Tibial artery (tissue), 4 donors: Measurements from ENCODE around the gene CASZ1.
A peak's percentile ranks its signal among the peaks of the same experiment; 100 is the strongest.

Experiments
- DNase-seq, 2 donors: peaks; one replicate each; pipeline ENCODE4 v3.0.0-alpha.2; 2019
- H3K27ac ChIP-seq, 2 donors: fragments of 200-600 bp; sonication (generic) in 1 of 2; 1 replicate in 1 of 2; 2 replicates in 1 of 2; pipeline ENCODE4 v1.5.1; 2018 to 2019; ENCODE audit warnings: mild to moderate bottlenecking in 1 of 2
- H3K27me3 ChIP-seq, 2 donors: fragments of 200-600 bp; sonication (generic) in 1 of 2; one replicate each; pipeline versions ENCODE4 v1.5.1 to v1.6.0; 2016 to 2019
- H3K36me3 ChIP-seq, 3 donors: fragments of 200-600 bp; sonication (generic) in 2 of 3; one replicate each; pipeline ENCODE4 v1.5.1; 2016 to 2019; ENCODE audit warnings: mild to moderate bottlenecking in 2 of 3
- H3K4me1 ChIP-seq, 4 donors: fragments of 200-600 bp; sonication (generic) in 2 of 4; 1 replicate in 3 of 4; 2 replicates in 1 of 4; pipeline ENCODE4 v1.5.1; 2016 to 2019
- H3K4me3 ChIP-seq, 2 donors: fragments of 200-600 bp; sonication (generic) in 1 of 2; 1 replicate in 1 of 2; 2 replicates in 1 of 2; pipeline ENCODE4 v1.5.1; 2018 to 2019; ENCODE audit warnings: mild to moderate bottlenecking in 2 of 2
- H3K9me3 ChIP-seq, 3 donors: fragments of 200-600 bp; sonication (generic) in 1 of 3; one replicate each; pipeline ENCODE4 v1.5.1; 2016 to 2019
- intact Hi-C: fragments of 100-400 bp; cut with DNase I; formaldehyde crosslinking; loops from one replicate; pipeline ENCODE4 v1.15.0; 2023; ENCODE audit warnings: low total_unique reads
- TF ChIP-seq, protein P1 (sequence below), 2 experiments: fragments of 200-600 bp in 1 of 2; fragments of 450-650 bp in 1 of 2; IDR thresholded peaks; one replicate each; pipeline ENCODE4 v1.5.1; 2017 to 2019; ENCODE audit warnings: antibody characterized with exemption in 2 of 2, mild to moderate bottlenecking in 1 of 2, moderate library complexity in 1 of 2

Gene CASZ1

DNA sequence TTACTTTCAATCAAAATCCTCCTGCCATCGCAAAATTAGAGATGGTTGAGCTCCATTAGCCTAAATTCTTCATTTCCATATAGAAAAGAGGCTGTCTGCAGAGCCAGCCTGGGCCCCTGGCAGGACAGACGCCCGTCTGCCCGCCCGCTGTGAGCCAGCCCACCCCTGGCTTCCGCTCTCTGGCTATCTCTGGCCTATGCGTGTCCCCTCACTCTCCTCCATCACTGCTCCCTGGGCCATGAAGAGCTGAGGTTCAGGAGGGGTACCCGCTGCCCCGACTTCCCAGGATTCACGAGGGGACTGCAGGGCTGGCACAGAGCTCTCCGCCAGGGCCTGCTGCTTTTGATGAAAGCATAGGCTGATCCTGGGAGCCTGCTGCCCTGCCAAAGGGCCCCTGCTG is 117.6 kb downstream of the CASZ1 start:
- no peaks in the 10 kb centered on the region for H3K9me3 ChIP-seq
- TF ChIP-seq, protein P1, sequence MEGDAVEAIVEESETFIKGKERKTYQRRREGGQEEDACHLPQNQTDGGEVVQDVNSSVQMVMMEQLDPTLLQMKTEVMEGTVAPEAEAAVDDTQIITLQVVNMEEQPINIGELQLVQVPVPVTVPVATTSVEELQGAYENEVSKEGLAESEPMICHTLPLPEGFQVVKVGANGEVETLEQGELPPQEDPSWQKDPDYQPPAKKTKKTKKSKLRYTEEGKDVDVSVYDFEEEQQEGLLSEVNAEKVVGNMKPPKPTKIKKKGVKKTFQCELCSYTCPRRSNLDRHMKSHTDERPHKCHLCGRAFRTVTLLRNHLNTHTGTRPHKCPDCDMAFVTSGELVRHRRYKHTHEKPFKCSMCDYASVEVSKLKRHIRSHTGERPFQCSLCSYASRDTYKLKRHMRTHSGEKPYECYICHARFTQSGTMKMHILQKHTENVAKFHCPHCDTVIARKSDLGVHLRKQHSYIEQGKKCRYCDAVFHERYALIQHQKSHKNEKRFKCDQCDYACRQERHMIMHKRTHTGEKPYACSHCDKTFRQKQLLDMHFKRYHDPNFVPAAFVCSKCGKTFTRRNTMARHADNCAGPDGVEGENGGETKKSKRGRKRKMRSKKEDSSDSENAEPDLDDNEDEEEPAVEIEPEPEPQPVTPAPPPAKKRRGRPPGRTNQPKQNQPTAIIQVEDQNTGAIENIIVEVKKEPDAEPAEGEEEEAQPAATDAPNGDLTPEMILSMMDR (IDR thresholded peaks at IDR 0.05): no peak
- no peak for DNase-seq
- H3K4me1 ChIP-seq: peaks cover 0 to 95% (median 64%) of the 10 kb centered on the region in 4 donors
- H3K27me3 ChIP-seq: no peaks in the 10 kb centered on the region
- no peaks in the 10 kb centered on the region for H3K36me3 ChIP-seq
- intact Hi-C loops: no loop called here
- H3K4me3 ChIP-seq: no peak overlapping the region
- no peak overlapping the region for H3K27ac ChIP-seq

DNA sequence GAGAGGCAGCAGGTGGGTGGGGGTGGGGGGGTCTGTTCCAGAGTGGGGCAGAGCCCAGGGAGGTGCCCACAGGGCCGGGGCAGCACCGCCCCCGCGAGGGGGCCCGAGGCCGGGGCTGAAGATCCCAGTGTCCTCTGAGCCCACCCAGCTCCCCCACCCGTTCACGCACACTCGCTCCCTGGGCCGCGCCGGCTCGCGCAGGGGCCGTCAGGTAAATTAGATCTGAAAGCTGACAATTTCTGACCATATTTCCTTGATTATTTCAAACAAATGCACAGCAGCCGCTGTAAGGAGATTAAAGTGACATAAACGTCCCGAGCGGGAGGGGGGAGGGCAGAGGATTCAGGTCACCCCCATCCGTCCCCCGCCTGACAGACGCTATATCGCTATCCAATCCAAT is 118.0 kb downstream of the CASZ1 start:
- TF ChIP-seq, protein P1 (IDR thresholded peaks at IDR 0.05): no peak
- no peak overlapping the region for H3K4me3 ChIP-seq
- no peaks in the 10 kb centered on the region for H3K9me3 ChIP-seq
- peak overlapping the region in 1 of 2 donors; percentile 78 for H3K27ac ChIP-seq
- intact Hi-C loops: no loop called here
- no peak for DNase-seq
- no peaks in the 10 kb centered on the region for H3K27me3 ChIP-seq
- peaks cover 0 to 90% (median 62%) of the 10 kb centered on the region in 4 donors for H3K4me1 ChIP-seq
- no peaks in the 10 kb centered on the region for H3K36me3 ChIP-seq

DNA sequence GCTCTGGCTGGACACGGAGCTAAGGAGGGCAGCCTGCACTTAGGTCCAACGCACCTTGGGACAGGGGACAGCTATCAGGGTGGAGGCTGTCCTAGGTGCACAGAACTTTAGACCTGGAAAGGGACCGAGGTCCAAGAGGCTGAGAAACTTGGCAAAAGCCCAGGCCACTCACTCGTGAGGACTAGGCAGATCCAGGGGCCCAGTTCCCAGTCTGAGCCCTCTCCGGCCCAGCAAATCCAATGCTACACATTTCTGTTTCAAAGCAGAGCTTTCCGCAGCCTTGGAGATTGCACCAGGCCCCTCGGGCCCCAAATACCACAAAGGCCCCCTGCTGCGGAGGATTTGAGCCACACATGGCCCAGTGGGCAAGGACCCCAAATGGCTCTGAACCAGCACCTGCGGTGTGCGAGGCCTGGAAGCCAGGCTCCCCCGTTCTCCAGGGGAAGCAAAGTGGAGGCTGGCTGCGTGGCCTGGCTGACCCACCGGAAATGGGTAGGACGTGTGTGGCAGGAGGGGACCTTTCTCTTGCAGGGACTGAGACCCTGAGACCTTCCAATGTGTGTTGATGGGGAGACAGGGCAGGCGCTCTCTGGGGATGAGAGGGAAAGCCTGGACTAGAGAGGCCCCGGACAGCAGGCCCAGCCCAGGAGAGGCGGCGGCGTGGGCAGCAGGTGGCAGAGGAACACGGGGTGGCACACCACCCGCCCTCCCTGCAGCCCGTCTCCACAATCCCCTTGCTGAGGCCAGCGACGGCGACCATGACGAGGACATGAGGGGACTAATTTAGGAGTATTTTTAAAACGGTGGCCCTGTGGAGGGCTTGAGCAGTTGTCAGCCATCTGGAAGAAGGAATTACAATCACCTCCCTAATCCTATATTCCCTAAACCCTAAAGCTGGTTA is 118.7 kb downstream of the CASZ1 start:
- intact Hi-C loops: no loop called here
- TF ChIP-seq, protein P1 (IDR thresholded peaks at IDR 0.05): no peak
- peak overlapping the region; percentile 1 to 78 for H3K27ac ChIP-seq
- no peak overlapping the region for H3K4me3 ChIP-seq
- H3K9me3 ChIP-seq: no peaks in the 10 kb centered on the region
- H3K27me3 ChIP-seq: no peaks in the 10 kb centered on the region
- no peaks in the 10 kb centered on the region for H3K36me3 ChIP-seq
- H3K4me1 ChIP-seq: peaks cover 0 to 84% (median 56%) of the 10 kb centered on the region in 4 donors
- DNase-seq: no peak

DNA sequence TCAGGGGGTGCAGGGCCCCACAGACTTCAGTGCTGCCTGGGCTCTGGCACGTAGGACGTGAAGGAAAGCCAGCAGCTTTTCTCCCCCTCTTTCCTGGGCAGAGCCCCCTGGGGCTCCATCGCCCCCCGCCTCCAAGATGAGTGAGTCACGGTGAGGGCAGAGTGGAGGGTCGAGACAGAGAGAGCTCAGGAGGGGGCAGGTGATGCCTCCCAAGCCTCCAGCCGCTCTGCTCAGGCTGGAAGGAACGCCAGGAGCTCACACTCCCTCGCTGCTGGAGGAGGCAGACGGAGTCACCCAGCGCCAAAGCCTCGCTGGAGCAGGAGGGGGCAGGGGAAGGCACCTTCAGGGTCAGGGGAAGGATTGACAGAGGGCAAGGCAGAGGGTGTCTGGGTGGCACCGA is 119.5 kb downstream of the CASZ1 start:
- Histone ChIP-seq H3K4me1 (peaks cover 0 to 84% (median 51%) of the 10 kb centered on the region in 4 donors), H3K27ac (peak overlapping the region; percentile 1 to 78), H3K4me3 (no peak overlapping the region), H3K36me3 (no peaks in the 10 kb centered on the region), H3K9me3 (no peaks in the 10 kb centered on the region), H3K27me3 (no peaks in the 10 kb centered on the region)
- no peak for DNase-seq
- intact Hi-C loops: no loop called here
- TF ChIP-seq, protein P1 (IDR thresholded peaks at IDR 0.05): no peak

DNA sequence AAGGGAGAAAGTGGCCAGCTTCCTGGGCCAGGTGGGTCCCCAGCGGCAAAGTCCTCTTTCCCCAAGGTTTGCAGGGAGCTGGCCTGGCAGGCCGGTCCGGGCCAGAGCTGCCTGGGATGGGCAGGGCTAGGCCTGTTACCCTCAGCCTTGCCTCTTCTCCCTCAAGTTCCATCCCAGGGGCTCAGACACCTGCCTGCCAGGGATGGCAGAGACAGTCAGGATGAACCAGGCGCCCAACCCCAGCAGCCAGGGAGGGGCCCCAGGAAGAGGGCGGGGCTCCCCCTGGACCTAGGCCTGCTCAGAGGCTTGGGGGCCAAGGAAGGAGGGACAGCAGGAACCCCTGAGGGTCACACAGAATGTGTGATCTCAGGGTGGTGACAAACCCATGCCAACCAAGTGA is 120.6 kb downstream of the CASZ1 start:
- no peaks in the 10 kb centered on the region for H3K27me3 ChIP-seq
- no peak for DNase-seq
- no peaks in the 10 kb centered on the region for H3K9me3 ChIP-seq
- H3K4me1 ChIP-seq: peaks cover 0 to 80% (median 55%) of the 10 kb centered on the region in 4 donors
- H3K27ac ChIP-seq: peak overlapping the region; percentile 62 to 78
- H3K4me3 ChIP-seq: no peak overlapping the region
- no peaks in the 10 kb centered on the region for H3K36me3 ChIP-seq
- TF ChIP-seq, protein P1 (IDR thresholded peaks at IDR 0.05): no peak
- intact Hi-C loops: no loop called here
